ENCODE data around the gene KRT6B. TPM values are rescaled to one million over a fixed set of nuclear protein-coding genes. Genes with fewer than 3 reads are reported as not detected.

Gene KRT6B
- total and polyA plus RNA-seq, 2 of the 8 experiments (the other 6 are each of a cell fraction or from before 2014, with no cell fraction given) = not detected

GRCh38 chr12:52488736-52489135, 36.8 kb upstream of the KRT6B start:
- Histone ChIP-seq H2AK5ac (ENCODE audit: low read depth, low read length) (no peak overlapping the region), H3K14ac (ENCODE audit: insufficient read length) (no peak overlapping the region), H4K20me1 (replicated peaks in 1 of 2; ENCODE audit: control insufficient read depth in 1 of 2, insufficient read depth in 2 of 2, low read length in 2 of 2) (no peaks in the 10 kb centered on the region), H3K79me2 (ENCODE audit: control insufficient read depth in 1 of 2, insufficient read depth in 2 of 2, low read length in 2 of 2) (no peaks in the 10 kb centered on the region), H3K27me3 (replicated peaks in 1 of 4; ENCODE audit: control insufficient read depth in 3 of 4, extremely low read depth in 1 of 4, insufficient read depth in 3 of 4, low read length in 3 of 4) (no peaks in the 10 kb centered on the region), H3K9me3 (ENCODE audit: insufficient read depth in 2 of 2, low read depth in 1 of 2, low read length in 1 of 2) (no peaks in the 10 kb centered on the region), H2BK20ac (ENCODE audit: low read length) (no peak overlapping the region), H4K5ac (ENCODE audit: insufficient read length, low read depth, low read length) (no peak overlapping the region), H3K4me1 (replicated peaks in 1 of 4; ENCODE audit: control insufficient read depth in 3 of 4, insufficient read depth in 4 of 4, low read length in 3 of 4) (no peaks in the 10 kb centered on the region), H2BK12ac (ENCODE audit: low read depth, low read length) (no peak overlapping the region), H2BK5ac (ENCODE audit: low read depth, low read length) (no peak overlapping the region), H3K4me2 (ENCODE audit: insufficient read depth in 1 of 2, low read depth in 2 of 2, low read length in 2 of 2) (no peak overlapping the region), H4K91ac (replicated peaks; ENCODE audit: insufficient read length, low read length) (no peak overlapping the region), H2BK120ac (replicated peaks; ENCODE audit: low read depth, low read length) (no peak overlapping the region), H3K9ac (replicated peaks in 1 of 4; ENCODE audit: extremely low read depth in 1 of 4, low read depth in 3 of 4, low read length in 3 of 4) (no peak overlapping the region), H2AFZ (ENCODE audit: low read length) (no peak overlapping the region), H3K23me2 (ENCODE audit: low read depth, low read length) (no peaks in the 10 kb centered on the region), H3K36me3 (ENCODE audit: control insufficient read depth in 2 of 4, insufficient read depth in 4 of 4, low read length in 3 of 4) (no peaks in the 10 kb centered on the region), H3K4me3 (ENCODE audit: extremely low read depth in 1 of 4, insufficient read depth in 2 of 4, low read depth in 3 of 4, low read length in 4 of 4) (no peak overlapping the region), H4K8ac (ENCODE audit: extremely low read depth, insufficient read depth, low read length) (no peak overlapping the region), H3K4ac (replicated peaks; ENCODE audit: insufficient read length, low read depth, low read length) (no peak overlapping the region), H3K27ac (ENCODE audit: low read depth, low read length) (no peak overlapping the region), H2BK15ac (ENCODE audit: low read length) (no peak overlapping the region), H3K56ac (replicated peaks; ENCODE audit: insufficient read length, low read depth, low read length) (no peak overlapping the region), H3K23ac (ENCODE audit: insufficient read length) (no peak overlapping the region), H3K18ac (ENCODE audit: extremely low read depth, low read length) (no peak overlapping the region), H3K79me1 (ENCODE audit: low read depth, low read length) (no peaks in the 10 kb centered on the region)
- FAIRE-seq (no peak), DNase-seq (ENCODE audit: low read depth in 1 of 2, low spot score in 2 of 2) (no peak)
- ChIA-PET CTCF (ENCODE audit: partially characterized antibody) (no interaction called here), POLR2A (ENCODE audit: partially characterized antibody) (no interaction called here)
- TF ChIP-seq RXRA (IDR thresholded peaks at IDR 0.05; ENCODE audit: insufficient read depth, low read depth, low read length) = no peak
- TF ChIP-seq CHD7 (IDR thresholded peaks at IDR 0.05; ENCODE audit: insufficient replicate concordance, low read length) = no peak
